WTC11 (cell line): ENCODE measurements around the gene PLPP1.

ENCODE experiments used
- CREB1 ChIP-seq: sonication (generic); formaldehyde crosslinking; IDR thresholded peaks from 2 replicates; pipeline ENCODE4 v1.8.0; 2023; ENCODE audit warnings: mild to moderate bottlenecking, missing genetic modification reagents
- MYBL2 ChIP-seq: sonication (generic); formaldehyde crosslinking; IDR thresholded peaks from 2 replicates; pipeline ENCODE4 v1.8.1; 2023; ENCODE audit warnings: mild to moderate bottlenecking, moderate library complexity, missing genetic modification reagents
- PRRX2 ChIP-seq: fragments of 250-450 bp; sonication (Bioruptor Pico); IDR thresholded peaks from 2 replicates; pipeline ENCODE4 v1.8.0; 2021; ENCODE audit warnings: mild to moderate bottlenecking
- RELA ChIP-seq: sonication (generic); formaldehyde crosslinking; IDR thresholded peaks from 2 replicates; pipeline ENCODE4 v1.8.1; 2022; ENCODE audit warnings: missing genetic modification reagents, mild to moderate bottlenecking, borderline replicate concordance
- TF ChIP-seq, protein P1 (sequence below): fragments of 200-600 bp; IDR thresholded peaks from 2 replicates; pipeline ENCODE4 v1.8.0; 2022; ENCODE audit warnings: antibody characterized with exemption
- TF ChIP-seq, protein P2 (sequence below): sonication (generic); formaldehyde crosslinking; conservative IDR thresholded peaks from 2 replicates; pipeline ENCODE4 v1.8.1; 2022; ENCODE audit warnings: mild to moderate bottlenecking, missing genetic modification reagents
- TF ChIP-seq, protein P3 (sequence below): sonication (generic); formaldehyde crosslinking; IDR thresholded peaks from 2 replicates; pipeline ENCODE4 v1.8.1; 2023; ENCODE audit warnings: mild to moderate bottlenecking, missing genetic modification reagents, moderate library complexity

DNA sequence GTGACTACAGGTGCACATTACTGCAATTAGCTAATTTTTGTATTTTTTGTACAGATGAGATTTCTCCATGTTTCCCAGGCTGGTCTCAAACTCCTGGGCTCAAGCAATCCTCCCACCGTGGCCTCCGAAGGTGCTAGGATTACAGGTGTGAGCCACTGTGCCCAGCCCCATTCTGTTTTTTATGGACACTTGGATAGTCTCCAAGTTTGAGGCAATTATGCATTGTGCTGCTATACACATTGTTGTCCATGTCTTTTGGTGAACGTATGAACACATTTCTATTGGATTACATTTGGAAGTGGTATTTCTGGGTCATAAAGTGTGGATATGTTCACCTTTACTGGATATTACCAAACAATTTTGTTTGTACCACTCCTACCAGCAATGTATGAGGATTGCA is 22.4 kb upstream of the PLPP1 start:
- TF ChIP-seq, protein P1, sequence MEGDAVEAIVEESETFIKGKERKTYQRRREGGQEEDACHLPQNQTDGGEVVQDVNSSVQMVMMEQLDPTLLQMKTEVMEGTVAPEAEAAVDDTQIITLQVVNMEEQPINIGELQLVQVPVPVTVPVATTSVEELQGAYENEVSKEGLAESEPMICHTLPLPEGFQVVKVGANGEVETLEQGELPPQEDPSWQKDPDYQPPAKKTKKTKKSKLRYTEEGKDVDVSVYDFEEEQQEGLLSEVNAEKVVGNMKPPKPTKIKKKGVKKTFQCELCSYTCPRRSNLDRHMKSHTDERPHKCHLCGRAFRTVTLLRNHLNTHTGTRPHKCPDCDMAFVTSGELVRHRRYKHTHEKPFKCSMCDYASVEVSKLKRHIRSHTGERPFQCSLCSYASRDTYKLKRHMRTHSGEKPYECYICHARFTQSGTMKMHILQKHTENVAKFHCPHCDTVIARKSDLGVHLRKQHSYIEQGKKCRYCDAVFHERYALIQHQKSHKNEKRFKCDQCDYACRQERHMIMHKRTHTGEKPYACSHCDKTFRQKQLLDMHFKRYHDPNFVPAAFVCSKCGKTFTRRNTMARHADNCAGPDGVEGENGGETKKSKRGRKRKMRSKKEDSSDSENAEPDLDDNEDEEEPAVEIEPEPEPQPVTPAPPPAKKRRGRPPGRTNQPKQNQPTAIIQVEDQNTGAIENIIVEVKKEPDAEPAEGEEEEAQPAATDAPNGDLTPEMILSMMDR, result no peak
- TF ChIP-seq PRRX2 (CRISPR knock-in tag) (no peak), MYBL2 (no peak), RELA (no peak), CREB1 (CRISPR knock-in tag) (no peak)
- TF ChIP-seq, protein P2, sequence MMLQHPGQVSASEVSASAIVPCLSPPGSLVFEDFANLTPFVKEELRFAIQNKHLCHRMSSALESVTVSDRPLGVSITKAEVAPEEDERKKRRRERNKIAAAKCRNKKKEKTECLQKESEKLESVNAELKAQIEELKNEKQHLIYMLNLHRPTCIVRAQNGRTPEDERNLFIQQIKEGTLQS, result no peak
- TF ChIP-seq, protein P3, sequence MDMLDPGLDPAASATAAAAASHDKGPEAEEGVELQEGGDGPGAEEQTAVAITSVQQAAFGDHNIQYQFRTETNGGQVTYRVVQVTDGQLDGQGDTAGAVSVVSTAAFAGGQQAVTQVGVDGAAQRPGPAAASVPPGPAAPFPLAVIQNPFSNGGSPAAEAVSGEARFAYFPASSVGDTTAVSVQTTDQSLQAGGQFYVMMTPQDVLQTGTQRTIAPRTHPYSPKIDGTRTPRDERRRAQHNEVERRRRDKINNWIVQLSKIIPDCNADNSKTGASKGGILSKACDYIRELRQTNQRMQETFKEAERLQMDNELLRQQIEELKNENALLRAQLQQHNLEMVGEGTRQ (CRISPR knock-in tag), result no peak
